Activated CD4-positive, CD25-positive, alpha-beta regulatory T cell (primary cell): ENCODE data around the gene WWC2.

ENCODE experiments used
- DNase-seq, 4 experiments: peaks; one replicate each; lab custom pipeline; 2025; lab: John Stamatoyannopoulos, UW

WWC2 gene

DNA sequence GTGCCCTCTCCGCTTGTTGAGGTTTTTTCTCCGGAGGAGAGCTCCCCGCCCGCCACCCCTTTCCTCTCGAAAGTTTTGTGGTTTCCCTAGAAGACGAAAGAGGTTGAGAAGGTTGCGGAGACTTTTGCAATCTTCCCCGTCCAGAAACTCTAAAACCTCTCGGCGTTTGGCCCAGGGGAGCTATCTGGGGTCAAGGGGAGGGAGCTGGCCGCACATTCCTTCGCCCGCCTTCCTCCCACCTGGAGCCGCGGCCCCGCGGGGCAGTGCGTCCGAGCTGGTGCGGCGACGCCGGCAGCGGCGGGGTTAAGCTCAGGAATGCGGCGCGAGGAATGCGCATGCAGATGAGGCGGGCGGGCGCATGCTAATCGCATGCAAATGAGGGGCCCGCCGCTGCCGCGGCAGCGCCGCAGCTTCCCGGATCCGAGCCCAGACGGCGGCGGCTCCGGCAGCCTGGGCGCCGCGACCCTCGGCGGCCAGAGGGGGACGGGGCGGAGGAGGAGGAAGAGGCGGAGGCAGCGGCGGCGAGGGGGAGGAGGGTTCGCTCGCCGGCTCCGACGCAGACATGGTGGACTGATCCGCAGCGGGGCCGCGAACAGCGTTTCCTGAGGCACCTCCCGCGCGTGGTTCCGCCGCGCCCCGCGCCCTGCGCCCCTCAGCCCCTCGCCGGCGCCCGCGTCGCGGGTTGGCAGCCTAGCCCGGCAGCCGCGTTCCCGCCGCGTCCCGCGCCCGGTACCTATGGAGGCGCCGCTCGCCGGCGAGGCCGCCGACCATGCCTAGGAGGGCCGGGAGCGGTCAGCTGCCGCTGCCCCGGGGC is at the start of gene WWC2:
TSS of gene WWC2 (plus strand) at position 535 of the 814 bp plus-strand sequence. CDS start at position 770, 235 bp downstream.
- DNase-seq, result peak; percentile 4 to 11 (median 8)

DNA sequence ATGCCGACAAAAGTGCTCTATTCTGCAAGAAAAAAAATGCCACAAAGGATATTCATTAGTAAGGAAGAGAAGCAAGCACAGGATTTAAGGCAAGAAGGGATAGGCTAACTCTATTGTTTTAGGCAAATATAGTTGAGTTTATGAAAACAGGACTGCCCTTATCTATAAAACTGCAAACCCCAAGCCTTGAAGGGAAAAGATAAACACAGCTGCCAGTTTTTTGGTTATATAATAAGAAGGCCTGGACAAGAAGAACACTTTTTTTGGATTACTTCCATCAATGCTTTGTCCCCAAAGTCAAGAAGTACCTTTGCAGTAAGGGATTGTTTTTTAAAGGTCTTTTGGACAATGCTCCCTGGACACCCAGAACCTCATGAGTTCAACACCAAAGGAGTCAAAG is 45.4 kb upstream of the WWC2 start:
- DNase-seq, result no peak

GRCh38 chr4:183057255-183057654 is 41.8 kb upstream of the WWC2 start:
- DNase-seq, result no peak

- no peak for DNase-seq
These were observed 39.3 kb upstream of the WWC2 start for GRCh38 chr4:183059797-183060196.

- no peak for DNase-seq
These were observed 30.6 kb upstream of the WWC2 start for GRCh38 chr4:183068502-183068901.

- DNase-seq, result no peak
These were observed 27.8 kb upstream of the WWC2 start for GRCh38 chr4:183071222-183071621.

GRCh38 chr4:183072176-183072575 is 26.9 kb upstream of the WWC2 start:
- no peak for DNase-seq

DNA sequence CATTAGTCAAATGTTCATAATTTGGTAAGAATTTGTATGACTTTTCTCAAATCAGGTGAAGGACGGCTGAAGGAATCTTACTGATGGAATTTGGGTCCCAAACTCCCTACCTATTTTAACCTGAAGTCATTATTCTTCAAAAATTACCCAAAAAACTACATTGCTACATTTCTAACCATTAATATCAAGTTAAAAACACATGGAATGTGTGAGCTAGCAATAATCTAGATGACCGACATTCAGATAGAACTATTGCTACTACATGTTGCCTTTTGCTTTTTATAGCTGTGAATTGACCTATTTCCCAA is 25.3 kb upstream of the WWC2 start:
- DNase-seq, result no peak

- no peak for DNase-seq
These were observed 24.6 kb upstream of the WWC2 start for GRCh38 chr4:183074288-183074990.

GRCh38 chr4:183078634-183079033 is 20.4 kb upstream of the WWC2 start:
- no peak for DNase-seq

- no peak for DNase-seq
These were observed 18.5 kb upstream of the WWC2 start for GRCh38 chr4:183080372-183081115.

GRCh38 chr4:183081116-183081469 is 18.0 kb upstream of the WWC2 start:
- no peak for DNase-seq

- DNase-seq, result no peak
These were observed 17.0 kb upstream of the WWC2 start for GRCh38 chr4:183082053-183082452.

- no peak for DNase-seq
These were observed 4.5 kb upstream of the WWC2 start for GRCh38 chr4:183094393-183095198.

- DNase-seq, result no peak
These were observed 3.9 kb upstream of the WWC2 start for GRCh38 chr4:183095199-183095512.

DNA sequence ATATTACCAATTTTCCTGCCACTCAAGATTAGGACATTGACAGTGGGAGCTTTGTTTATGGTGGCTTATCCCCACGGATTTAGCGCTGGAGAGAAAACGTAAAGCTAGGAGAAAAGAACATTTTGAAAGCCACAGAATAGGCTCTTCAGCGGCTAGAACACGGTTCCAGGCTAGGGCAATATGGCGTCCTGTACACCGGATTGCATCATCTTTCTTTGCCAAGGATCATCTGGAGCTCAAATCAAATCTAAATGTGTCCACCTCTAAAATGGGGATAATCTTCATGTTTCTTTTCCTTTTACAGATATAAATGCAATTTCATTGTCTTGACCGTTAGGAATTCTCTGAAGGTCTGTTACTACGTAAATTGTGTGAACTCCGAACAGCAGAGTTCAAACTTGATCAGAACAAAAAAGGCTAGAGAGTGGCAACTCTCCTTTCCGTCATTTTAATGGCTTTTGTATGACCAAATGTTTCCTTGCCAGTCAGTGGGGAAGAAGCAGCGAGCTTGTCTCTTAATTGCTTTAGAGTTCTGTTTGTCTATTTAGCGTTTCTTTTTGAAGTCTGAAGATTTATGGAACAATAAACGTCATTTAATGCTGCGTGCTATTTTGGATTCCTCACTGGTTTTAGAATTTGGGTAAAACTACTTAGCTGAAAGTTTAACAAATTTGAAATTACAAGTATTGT is 2.6 kb upstream of the WWC2 start:
- DNase-seq, result no peak

DNA sequence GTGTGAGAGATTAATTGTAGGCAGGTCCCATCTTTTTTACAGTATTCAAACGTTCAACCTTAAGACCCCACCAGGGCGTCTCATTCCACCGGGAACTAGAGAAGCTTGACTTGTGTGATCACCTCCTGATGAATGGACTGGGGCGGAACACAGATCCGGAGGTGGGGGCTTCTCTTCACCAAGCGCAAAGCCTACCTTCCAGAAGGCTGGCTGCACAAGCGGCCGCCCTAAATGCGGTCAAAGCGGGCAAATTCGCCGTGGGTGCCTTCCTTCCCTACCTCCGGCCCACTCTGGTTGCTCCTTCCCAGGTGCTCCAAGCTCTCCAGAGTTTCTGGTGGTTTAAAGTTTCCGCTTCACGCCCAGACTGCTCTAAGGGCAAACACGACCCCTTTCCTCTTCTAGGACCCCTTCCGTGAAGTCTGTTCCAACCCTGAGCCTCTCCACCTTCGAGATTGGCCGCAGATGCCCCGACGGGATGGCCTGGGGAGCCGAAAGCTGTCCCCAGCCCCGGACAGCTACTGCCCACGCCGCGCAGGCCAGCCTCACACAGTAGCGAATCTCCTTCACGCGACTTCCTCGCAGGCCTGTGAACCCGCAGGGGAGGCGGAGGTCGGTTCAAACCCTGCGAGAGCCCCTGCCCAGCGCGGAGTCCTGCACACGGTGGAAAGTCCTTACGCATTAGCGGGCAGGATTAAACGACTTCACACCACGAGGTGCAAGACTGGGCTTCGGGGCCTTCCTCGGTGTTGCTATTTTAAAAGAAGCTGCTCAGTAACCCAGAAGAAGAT is 1.6 kb upstream of the WWC2 start:
- DNase-seq, result no peak

DNA sequence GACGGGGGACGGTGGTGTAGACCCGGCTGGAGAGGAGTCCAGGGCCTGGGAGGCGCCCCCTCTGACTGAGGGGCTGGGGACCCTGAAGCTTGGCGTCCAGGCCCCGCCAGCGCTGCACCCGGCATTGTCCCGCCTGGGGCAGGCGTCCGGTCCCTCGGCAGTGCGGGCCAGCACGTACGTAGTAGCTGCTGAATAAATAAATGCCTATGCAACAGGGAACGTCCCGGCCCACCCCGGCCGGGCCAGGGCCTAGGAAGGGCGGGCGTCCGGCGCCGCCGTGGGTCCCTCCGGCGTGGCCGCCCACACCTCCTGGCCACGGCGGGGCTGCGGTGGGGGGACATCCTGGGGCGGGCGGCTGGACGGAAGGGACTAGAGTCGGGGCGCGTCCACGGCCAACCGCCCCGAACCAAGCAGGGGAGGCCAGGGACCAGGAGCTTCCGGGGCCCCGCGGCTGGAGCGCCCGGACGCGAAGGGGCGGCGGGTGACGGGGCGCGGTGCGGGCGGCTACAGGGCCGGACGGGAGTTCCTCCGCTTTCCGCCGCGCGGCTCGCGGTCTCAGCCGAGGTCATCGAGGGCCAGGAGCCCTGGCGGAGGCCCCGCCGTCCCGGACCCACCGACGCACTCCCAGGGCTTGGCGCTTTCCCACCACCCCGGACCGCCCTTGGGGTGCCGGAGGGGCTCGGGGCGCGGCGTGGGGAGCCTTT is 886 bp upstream of the WWC2 start:
- peak in 2 of 4 experiments; percentile 3 to 5 for DNase-seq

- DNase-seq, result peak in 1 of 4 experiments; percentile 3
These were observed 660 bp downstream of the WWC2 start for GRCh38 chr4:183099537-183100297.

DNA sequence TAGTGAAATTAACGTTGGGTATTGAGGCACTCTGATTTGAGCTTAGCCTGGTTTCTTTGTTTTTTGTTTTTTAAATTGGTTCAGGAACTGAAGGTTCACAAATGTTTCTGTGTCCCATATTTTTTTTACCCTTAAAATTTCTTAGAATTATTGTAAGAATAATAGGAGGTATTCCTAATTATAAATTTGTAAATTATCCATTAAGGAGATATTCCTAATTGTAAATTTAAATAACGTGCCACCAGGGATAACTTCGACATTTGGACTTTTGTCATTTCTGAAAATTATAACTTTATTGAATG is 1.2 kb downstream of the WWC2 start:
- no peak for DNase-seq
